ENCODE measurements around the gene FRMD4B. TPM values are rescaled to one million over a fixed set of nuclear protein-coding genes. Genes with fewer than 3 reads are reported as not detected.

Gene FRMD4B
- total and polyA plus RNA-seq, 2 experiments from 2014 or later = 6.4 to 12.8 TPM

DNA sequence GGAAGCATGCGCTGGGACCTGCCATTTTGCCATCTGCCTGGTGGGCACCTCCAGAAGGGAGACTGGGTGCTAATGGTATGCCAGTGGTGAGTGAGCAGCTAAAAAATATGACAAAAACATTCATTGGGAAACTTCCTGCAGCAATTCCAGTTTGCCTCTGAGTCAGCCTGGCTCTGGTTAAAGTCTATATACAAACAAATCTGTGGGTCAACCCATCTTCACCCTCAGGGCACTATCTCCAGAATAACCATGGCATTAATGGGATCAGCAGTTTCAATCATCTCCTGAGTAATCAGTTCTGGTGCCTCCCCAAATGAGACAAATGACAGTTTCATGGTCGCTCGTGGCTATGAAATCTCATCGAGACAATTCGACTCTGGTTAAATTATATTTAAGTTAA is 21.5 kb downstream of the FRMD4B start:
- DNase-seq (ENCODE audit: low spot score) = no peak
- Histone ChIP-seq H3K79me2 (replicated peaks; ENCODE audit: insufficient read depth) (no peaks in the 10 kb centered on the region), H3K27me3 (ENCODE audit: insufficient read depth) (no peaks in the 10 kb centered on the region), H3F3A (replicated peaks; ENCODE audit: low read depth) (no peaks in the 10 kb centered on the region), H3K9me2 (ENCODE audit: insufficient read depth) (no peaks in the 10 kb centered on the region), H3K4me1 (ENCODE audit: insufficient read depth) (no peaks in the 10 kb centered on the region), H4K20me1 (replicated peaks; ENCODE audit: insufficient read depth) (no peaks in the 10 kb centered on the region), H3K27ac (ENCODE audit: low read depth) (no peak overlapping the region), H2AFZ (no peak overlapping the region), H3K36me3 (ENCODE audit: insufficient read depth) (no peaks in the 10 kb centered on the region), H3K4me2 (no peak overlapping the region), H3K4me3 (no peak overlapping the region)
- Mint-ChIP-seq H3K27me3 (ENCODE audit: insufficient read depth, low read depth, poor library complexity) (no peaks in the 10 kb centered on the region), H3K36me3 (ENCODE audit: low read depth) (no peaks in the 10 kb centered on the region), H3K4me3 (no peak overlapping the region), H3K27ac (no peak overlapping the region), H3K4me1 (peaks cover 3% of the 10 kb centered on the region; the same call in 1 of the 3 replicates), H3K9me3 (no peaks in the 10 kb centered on the region)
- ATAC-seq = no peak
- TF ChIP-seq NANOG (IDR thresholded peaks at IDR 0.05; ENCODE audit: borderline replicate concordance) (no peak), ZNF462 (CRISPR knock-in tag; IDR thresholded peaks at IDR 0.05) (no peak), ZNF114 (CRISPR knock-in tag; IDR thresholded peaks at IDR 0.05) (no peak), EZH2 (IDR thresholded peaks at IDR 0.05; ENCODE audit: low read depth, unreplicated experiment) (no peak), CREB1 (CRISPR knock-in tag; IDR thresholded peaks at IDR 0.05; ENCODE audit: low read depth) (no peak), EZH2phosphoT487 (IDR thresholded peaks at IDR 0.05; ENCODE audit: unreplicated experiment) (no peak), ZNF331 (CRISPR knock-in tag; IDR thresholded peaks at IDR 0.05; ENCODE audit: low read depth) (no peak), REST (IDR thresholded peaks at IDR 0.05; ENCODE audit: unreplicated experiment) (no peak), JUNB (IDR thresholded peaks at IDR 0.05; ENCODE audit: unreplicated experiment) (no peak), POLR2AphosphoS5 (IDR thresholded peaks at IDR 0.05; ENCODE audit: low read depth) (no peak), STAT1 (IDR thresholded peaks at IDR 0.05; ENCODE audit: unreplicated experiment) (no peak), ETS1 (IDR thresholded peaks at IDR 0.05) (no peak)
- TF ChIP-seq, protein P1, sequence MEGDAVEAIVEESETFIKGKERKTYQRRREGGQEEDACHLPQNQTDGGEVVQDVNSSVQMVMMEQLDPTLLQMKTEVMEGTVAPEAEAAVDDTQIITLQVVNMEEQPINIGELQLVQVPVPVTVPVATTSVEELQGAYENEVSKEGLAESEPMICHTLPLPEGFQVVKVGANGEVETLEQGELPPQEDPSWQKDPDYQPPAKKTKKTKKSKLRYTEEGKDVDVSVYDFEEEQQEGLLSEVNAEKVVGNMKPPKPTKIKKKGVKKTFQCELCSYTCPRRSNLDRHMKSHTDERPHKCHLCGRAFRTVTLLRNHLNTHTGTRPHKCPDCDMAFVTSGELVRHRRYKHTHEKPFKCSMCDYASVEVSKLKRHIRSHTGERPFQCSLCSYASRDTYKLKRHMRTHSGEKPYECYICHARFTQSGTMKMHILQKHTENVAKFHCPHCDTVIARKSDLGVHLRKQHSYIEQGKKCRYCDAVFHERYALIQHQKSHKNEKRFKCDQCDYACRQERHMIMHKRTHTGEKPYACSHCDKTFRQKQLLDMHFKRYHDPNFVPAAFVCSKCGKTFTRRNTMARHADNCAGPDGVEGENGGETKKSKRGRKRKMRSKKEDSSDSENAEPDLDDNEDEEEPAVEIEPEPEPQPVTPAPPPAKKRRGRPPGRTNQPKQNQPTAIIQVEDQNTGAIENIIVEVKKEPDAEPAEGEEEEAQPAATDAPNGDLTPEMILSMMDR (conservative IDR thresholded peaks at IDR 0.05; ENCODE audit: low read depth in 2 of 2) = no peak
